GM12873 (cell line): ENCODE data around the gene HOXA4.

Experiments used
- TF ChIP-seq, protein P1 (sequence below): IDR thresholded peaks from 2 replicates; pipeline ENCODE4 v1.5.1; 2012; ENCODE audit warnings: low read depth, mild to moderate bottlenecking, moderate library complexity, low read length, control low read depth; ENCODE audit not compliant: insufficient read depth; ENCODE audit errors: missing control alignments

Gene HOXA4

GRCh38 chr7:27097686-27098577 is 32.6 kb downstream of the HOXA4 start:
- TF ChIP-seq, protein P1, sequence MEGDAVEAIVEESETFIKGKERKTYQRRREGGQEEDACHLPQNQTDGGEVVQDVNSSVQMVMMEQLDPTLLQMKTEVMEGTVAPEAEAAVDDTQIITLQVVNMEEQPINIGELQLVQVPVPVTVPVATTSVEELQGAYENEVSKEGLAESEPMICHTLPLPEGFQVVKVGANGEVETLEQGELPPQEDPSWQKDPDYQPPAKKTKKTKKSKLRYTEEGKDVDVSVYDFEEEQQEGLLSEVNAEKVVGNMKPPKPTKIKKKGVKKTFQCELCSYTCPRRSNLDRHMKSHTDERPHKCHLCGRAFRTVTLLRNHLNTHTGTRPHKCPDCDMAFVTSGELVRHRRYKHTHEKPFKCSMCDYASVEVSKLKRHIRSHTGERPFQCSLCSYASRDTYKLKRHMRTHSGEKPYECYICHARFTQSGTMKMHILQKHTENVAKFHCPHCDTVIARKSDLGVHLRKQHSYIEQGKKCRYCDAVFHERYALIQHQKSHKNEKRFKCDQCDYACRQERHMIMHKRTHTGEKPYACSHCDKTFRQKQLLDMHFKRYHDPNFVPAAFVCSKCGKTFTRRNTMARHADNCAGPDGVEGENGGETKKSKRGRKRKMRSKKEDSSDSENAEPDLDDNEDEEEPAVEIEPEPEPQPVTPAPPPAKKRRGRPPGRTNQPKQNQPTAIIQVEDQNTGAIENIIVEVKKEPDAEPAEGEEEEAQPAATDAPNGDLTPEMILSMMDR, result no peak

- TF ChIP-seq, protein P1, result no peak
Observed at GRCh38 chr7:27096768-27097514, 33.6 kb downstream of the HOXA4 start.

- TF ChIP-seq, protein P1, result no peak
Observed at GRCh38 chr7:27095897-27096767, 34.4 kb downstream of the HOXA4 start, which contains the start of gene HOXA1. HOXA1 (minus strand) TSS chr7:27096000; CDS start chr7:27095912, 88 bp downstream.

- TF ChIP-seq, protein P1, result no peak
Observed at GRCh38 chr7:27095050-27095896, 35.3 kb downstream of the HOXA4 start.

DNA sequence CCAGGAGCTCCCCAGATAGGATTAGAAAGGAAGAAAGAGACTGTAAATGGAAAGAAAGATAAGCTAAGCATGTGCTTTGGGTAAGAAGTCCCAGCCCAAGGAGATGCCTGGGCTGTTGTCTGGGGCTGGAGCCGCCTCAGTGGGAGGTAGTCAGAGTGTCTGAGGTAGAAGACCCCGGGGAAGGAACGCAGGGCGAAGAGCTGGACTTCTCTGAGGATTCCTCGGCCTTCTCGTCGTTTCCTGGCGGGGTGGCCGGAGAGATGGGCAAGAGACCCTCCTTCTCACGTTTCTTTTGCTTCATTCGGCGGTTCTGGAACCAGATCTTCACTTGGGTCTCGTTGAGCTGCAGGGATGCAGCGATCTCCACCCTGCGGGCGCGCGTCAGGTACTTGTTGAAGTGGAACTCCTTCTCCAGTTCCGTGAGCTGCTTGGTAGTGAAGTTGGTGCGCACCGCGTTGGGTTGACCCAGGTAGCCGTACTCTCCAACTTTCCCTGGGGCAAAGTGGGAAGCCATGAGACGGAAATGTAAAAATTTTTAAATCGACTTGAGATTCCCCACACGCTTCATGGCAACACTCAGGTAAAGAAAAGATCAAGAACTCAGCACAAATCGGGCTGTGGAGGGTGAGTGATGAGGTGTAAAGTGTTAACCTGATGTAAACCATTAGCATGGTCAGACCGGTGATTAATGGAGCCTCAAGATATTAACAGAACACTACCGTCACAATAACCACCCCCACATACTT is 36.1 kb downstream of the HOXA4 start:
- TF ChIP-seq, protein P1, result no peak
